Breast epithelium (tissue), 3 donors: ENCODE data around the gene CDCP1.

Source experiments
- POLR2AphosphoS5 ChIP-seq, 3 donors: sonication (generic); formaldehyde crosslinking; IDR thresholded peaks; one replicate each; pipeline ENCODE4 v1.6.1; 2017; ENCODE audit warnings: antibody characterized with exemption in 3 of 3
- TF ChIP-seq, protein P1 (sequence below), 3 donors: fragments of 450-650 bp; IDR thresholded peaks; one replicate each; pipeline ENCODE4 v1.5.1; 2016 to 2017; ENCODE audit warnings: antibody characterized with exemption in 3 of 3, mild to moderate bottlenecking in 3 of 3, moderate library complexity in 3 of 3

DNA sequence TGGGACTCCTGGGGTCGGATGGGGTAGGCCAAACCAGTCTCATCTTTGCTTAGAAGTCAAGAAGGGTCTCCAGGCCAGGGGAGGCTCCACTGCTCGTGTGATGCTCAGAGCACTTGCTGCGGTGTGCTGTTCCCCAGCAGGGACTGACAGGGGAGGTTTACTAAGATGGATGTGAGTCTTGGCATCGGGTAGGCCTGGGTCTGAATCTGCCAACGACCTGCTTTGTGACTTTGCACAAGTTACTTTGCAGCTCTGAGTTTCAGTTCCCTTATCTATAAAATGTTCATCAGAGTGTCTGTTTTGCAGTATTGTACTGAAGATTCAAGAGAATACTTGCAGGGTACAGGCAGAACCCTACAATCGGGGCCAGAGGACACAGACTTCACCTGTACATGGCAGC lies 17.3 kb upstream of the CDCP1 start:
- TF ChIP-seq, protein P1, sequence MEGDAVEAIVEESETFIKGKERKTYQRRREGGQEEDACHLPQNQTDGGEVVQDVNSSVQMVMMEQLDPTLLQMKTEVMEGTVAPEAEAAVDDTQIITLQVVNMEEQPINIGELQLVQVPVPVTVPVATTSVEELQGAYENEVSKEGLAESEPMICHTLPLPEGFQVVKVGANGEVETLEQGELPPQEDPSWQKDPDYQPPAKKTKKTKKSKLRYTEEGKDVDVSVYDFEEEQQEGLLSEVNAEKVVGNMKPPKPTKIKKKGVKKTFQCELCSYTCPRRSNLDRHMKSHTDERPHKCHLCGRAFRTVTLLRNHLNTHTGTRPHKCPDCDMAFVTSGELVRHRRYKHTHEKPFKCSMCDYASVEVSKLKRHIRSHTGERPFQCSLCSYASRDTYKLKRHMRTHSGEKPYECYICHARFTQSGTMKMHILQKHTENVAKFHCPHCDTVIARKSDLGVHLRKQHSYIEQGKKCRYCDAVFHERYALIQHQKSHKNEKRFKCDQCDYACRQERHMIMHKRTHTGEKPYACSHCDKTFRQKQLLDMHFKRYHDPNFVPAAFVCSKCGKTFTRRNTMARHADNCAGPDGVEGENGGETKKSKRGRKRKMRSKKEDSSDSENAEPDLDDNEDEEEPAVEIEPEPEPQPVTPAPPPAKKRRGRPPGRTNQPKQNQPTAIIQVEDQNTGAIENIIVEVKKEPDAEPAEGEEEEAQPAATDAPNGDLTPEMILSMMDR (IDR thresholded peaks at IDR 0.05): no peak
- no peak for TF ChIP-seq POLR2AphosphoS5 (IDR thresholded peaks at IDR 0.05)
